GM19193 (cell line): ENCODE measurements around the gene NFATC2.

Experiments used
- POLR2A ChIP-seq: IDR thresholded peaks from 4 replicates; pipeline ENCODE4 v1.6.1; 2011; ENCODE audit not compliant: insufficient read depth, insufficient read length; ENCODE audit errors: extremely low read depth

Gene NFATC2

GRCh38 chr20:51354191-51354768, 188.2 kb downstream of the NFATC2 start:
- TF ChIP-seq POLR2A, result no peak

- no peak for TF ChIP-seq POLR2A
Measured at GRCh38 chr20:51353491-51353890, 189.0 kb downstream of the NFATC2 start.

GRCh38 chr20:51352791-51353190, 189.7 kb downstream of the NFATC2 start:
- TF ChIP-seq POLR2A, result no peak

- TF ChIP-seq POLR2A, result no peak
Measured at GRCh38 chr20:51350941-51351631, 191.4 kb downstream of the NFATC2 start.

- no peak for TF ChIP-seq POLR2A
Measured at GRCh38 chr20:51348876-51349275, 193.6 kb downstream of the NFATC2 start.

GRCh38 chr20:51347831-51348230, 194.7 kb downstream of the NFATC2 start:
- no peak for TF ChIP-seq POLR2A

GRCh38 chr20:51346686-51347485, 195.6 kb downstream of the NFATC2 start:
- no peak for TF ChIP-seq POLR2A

GRCh38 chr20:51345601-51346101, 196.9 kb downstream of the NFATC2 start:
- TF ChIP-seq POLR2A, result no peak

- TF ChIP-seq POLR2A, result no peak
Measured at GRCh38 chr20:51342510-51343236, 199.8 kb downstream of the NFATC2 start.

GRCh38 chr20:51341581-51341980, 200.9 kb downstream of the NFATC2 start:
- no peak for TF ChIP-seq POLR2A

- no peak for TF ChIP-seq POLR2A
Measured at GRCh38 chr20:51340451-51340840, 202.1 kb downstream of the NFATC2 start.

GRCh38 chr20:51339721-51340450, 202.6 kb downstream of the NFATC2 start:
- TF ChIP-seq POLR2A, result no peak

GRCh38 chr20:51338692-51339440, 203.7 kb downstream of the NFATC2 start:
- no peak for TF ChIP-seq POLR2A
